Loucy (cell line): ENCODE data around the gene PAK5.

Experiments
- H2AFZ ChIP-seq: fragments of 200-600 bp; sonication (generic); 2 replicates; pipeline ENCODE4 v1.6.0; 2016; ENCODE audit warnings: antibody characterized with exemption, mild to moderate bottlenecking, low read length, moderate library complexity
- H3F3A ChIP-seq: fragments of 200-600 bp; 2 replicates; pipeline ENCODE4 v1.6.0; 2016; ENCODE audit warnings: antibody characterized with exemption, low read depth, mild to moderate bottlenecking
- H3K27me3 ChIP-seq: fragments of 200-600 bp; sonication (generic); 2 replicates; pipeline ENCODE4 v1.6.1; 2014; ENCODE audit warnings: low read length, mild to moderate bottlenecking; ENCODE audit not compliant: insufficient read depth, poor library complexity, severe bottlenecking
- H3K36me3 ChIP-seq: fragments of 200-600 bp; sonication (generic); 2 replicates; pipeline ENCODE4 v1.6.1; 2016; ENCODE audit warnings: low read length; ENCODE audit not compliant: insufficient read depth
- H3K4me1 ChIP-seq: fragments of 200-600 bp; sonication (generic); 2 replicates; pipeline ENCODE4 v1.5.1; 2014; ENCODE audit warnings: low read length, mild to moderate bottlenecking; ENCODE audit not compliant: insufficient read depth, poor library complexity, severe bottlenecking
- H3K4me2 ChIP-seq: fragments of 200-600 bp; sonication (generic); 2 replicates; pipeline ENCODE4 v1.6.0; 2014; ENCODE audit warnings: antibody characterized with exemption, low read length, low read depth, mild to moderate bottlenecking; ENCODE audit not compliant: poor library complexity, severe bottlenecking
- H3K4me3 ChIP-seq: fragments of 200-600 bp; sonication (generic); 2 replicates; pipeline ENCODE4 v1.5.1; 2014; ENCODE audit warnings: low read length, mild to moderate bottlenecking, mixed read lengths; ENCODE audit not compliant: poor library complexity, severe bottlenecking
- H3K79me2 ChIP-seq: fragments of 200-600 bp; sonication (generic); 2 replicates; pipeline ENCODE4 v1.6.1; 2014; ENCODE audit warnings: low read length; ENCODE audit not compliant: insufficient read depth
- H3K9ac ChIP-seq: fragments of 200-600 bp; sonication (generic); 2 replicates; pipeline ENCODE4 v1.6.0; 2014; ENCODE audit warnings: mild to moderate bottlenecking, low read depth, low read length, moderate library complexity; ENCODE audit not compliant: poor library complexity, severe bottlenecking
- H3K9me2 ChIP-seq: fragments of 200-600 bp; sonication (generic); replicated peaks from 2 replicates; pipeline ENCODE4 v1.6.1; 2016; ENCODE audit warnings: low read depth, low read length, mixed read lengths
- H3K9me3 ChIP-seq: fragments of 200-600 bp; sonication (generic); 2 replicates; pipeline ENCODE4 v1.6.1; 2014; ENCODE audit warnings: mild to moderate bottlenecking, antibody characterized with exemption, low read length, low read depth; ENCODE audit not compliant: insufficient read depth
- H4K20me1 ChIP-seq: fragments of 200-600 bp; sonication (generic); 2 replicates; pipeline ENCODE4 v1.6.0; 2014; ENCODE audit warnings: antibody characterized with exemption, low read length, mild to moderate bottlenecking; ENCODE audit not compliant: insufficient read depth, poor library complexity, severe bottlenecking
- EZH2phosphoT487 ChIP-seq: fragments of 200-600 bp; IDR thresholded peaks from 2 replicates; pipeline ENCODE4 v1.6.1; 2018; ENCODE audit warnings: antibody characterized with exemption, mild to moderate bottlenecking, moderate library complexity, borderline replicate concordance
- TF ChIP-seq, protein P1 (sequence below): fragments of 200-600 bp; sonication (generic); conservative IDR thresholded peaks from 2 replicates; pipeline ENCODE4 v1.5.1; 2014; ENCODE audit warnings: mild to moderate bottlenecking, antibody characterized with exemption, low read length

PAK5 gene

DNA sequence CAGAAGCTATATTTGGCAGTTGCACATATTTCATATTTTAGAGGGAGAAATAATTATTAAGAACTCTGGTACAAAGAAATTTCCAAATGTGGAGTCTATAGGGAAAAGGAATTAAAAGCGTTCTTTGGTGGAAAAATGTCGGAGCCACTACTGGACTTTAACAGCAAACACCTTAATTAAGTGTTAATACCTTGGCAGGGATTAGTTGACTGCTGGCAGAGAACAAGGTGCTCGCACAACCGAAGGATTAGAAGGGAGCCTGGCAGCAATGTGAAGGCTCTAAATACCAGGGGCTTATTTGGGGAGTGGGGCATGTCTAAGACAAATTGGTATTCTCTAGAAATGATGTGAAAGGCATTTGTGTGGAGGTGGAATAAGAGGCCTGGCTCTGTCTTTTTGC, 98.9 kb downstream of the PAK5 start:
- no peak for TF ChIP-seq EZH2phosphoT487
- TF ChIP-seq, protein P1, sequence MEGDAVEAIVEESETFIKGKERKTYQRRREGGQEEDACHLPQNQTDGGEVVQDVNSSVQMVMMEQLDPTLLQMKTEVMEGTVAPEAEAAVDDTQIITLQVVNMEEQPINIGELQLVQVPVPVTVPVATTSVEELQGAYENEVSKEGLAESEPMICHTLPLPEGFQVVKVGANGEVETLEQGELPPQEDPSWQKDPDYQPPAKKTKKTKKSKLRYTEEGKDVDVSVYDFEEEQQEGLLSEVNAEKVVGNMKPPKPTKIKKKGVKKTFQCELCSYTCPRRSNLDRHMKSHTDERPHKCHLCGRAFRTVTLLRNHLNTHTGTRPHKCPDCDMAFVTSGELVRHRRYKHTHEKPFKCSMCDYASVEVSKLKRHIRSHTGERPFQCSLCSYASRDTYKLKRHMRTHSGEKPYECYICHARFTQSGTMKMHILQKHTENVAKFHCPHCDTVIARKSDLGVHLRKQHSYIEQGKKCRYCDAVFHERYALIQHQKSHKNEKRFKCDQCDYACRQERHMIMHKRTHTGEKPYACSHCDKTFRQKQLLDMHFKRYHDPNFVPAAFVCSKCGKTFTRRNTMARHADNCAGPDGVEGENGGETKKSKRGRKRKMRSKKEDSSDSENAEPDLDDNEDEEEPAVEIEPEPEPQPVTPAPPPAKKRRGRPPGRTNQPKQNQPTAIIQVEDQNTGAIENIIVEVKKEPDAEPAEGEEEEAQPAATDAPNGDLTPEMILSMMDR = no peak
- H3K4me3 ChIP-seq = no peak overlapping the region
- no peak overlapping the region for H3K9ac ChIP-seq

DNA sequence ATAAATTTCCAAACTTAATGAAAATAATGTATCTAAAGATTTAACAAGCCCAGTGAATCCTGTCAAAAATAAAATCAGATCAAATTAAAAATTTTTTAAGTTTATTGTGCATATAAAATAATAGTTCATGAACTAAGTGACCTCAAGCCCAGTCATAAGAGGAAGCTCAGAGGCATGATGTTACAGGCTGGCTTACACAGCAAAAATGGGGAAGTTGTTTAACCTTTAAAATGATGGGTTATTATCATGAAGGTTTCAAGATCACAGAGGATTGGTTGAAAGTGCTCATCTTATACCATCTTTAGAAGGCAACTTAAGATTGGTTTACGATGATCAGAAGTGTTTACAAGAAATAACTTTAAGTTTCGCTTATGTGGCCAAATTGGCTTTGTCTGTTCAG, 102.5 kb downstream of the PAK5 start:
- no peak for TF ChIP-seq EZH2phosphoT487
- TF ChIP-seq, protein P1 = no peak
- Histone ChIP-seq H3K27me3 (no peaks in the 10 kb centered on the region), H2AFZ (no peak overlapping the region), H3F3A (no peaks in the 10 kb centered on the region), H3K36me3 (no peaks in the 10 kb centered on the region), H3K79me2 (no peaks in the 10 kb centered on the region), H3K9me2 (no peaks in the 10 kb centered on the region), H3K4me3 (no peak overlapping the region), H3K9ac (no peak overlapping the region), H3K4me1 (no peaks in the 10 kb centered on the region), H3K9me3 (no peaks in the 10 kb centered on the region), H4K20me1 (no peaks in the 10 kb centered on the region), H3K4me2 (no peak overlapping the region)

More for the DNA sequence above, 98.9 kb downstream of the PAK5 start:
- no peaks in the 10 kb centered on the region for H4K20me1 ChIP-seq
- H3K79me2 ChIP-seq = no peaks in the 10 kb centered on the region
- H2AFZ ChIP-seq = no peak overlapping the region
- no peaks in the 10 kb centered on the region for H3K9me2 ChIP-seq
- no peaks in the 10 kb centered on the region for H3K27me3 ChIP-seq
- H3K4me2 ChIP-seq = no peak overlapping the region
- H3K9me3 ChIP-seq = no peaks in the 10 kb centered on the region
- H3K36me3 ChIP-seq = no peaks in the 10 kb centered on the region
- H3F3A ChIP-seq = no peaks in the 10 kb centered on the region
- H3K4me1 ChIP-seq = no peaks in the 10 kb centered on the region

- H3K9ac ChIP-seq = no peak overlapping the region
- no peak overlapping the region for H3K4me2 ChIP-seq
- TF ChIP-seq, protein P1 = no peak
- no peak for TF ChIP-seq EZH2phosphoT487
- H3K36me3 ChIP-seq = no peaks in the 10 kb centered on the region
- no peaks in the 10 kb centered on the region for H3F3A ChIP-seq
- no peaks in the 10 kb centered on the region for H3K9me3 ChIP-seq
- H3K79me2 ChIP-seq = no peaks in the 10 kb centered on the region
- no peaks in the 10 kb centered on the region for H3K4me1 ChIP-seq
- no peaks in the 10 kb centered on the region for H3K27me3 ChIP-seq
- no peak overlapping the region for H2AFZ ChIP-seq
- H4K20me1 ChIP-seq = no peaks in the 10 kb centered on the region
- H3K4me3 ChIP-seq = no peak overlapping the region
- no peaks in the 10 kb centered on the region for H3K9me2 ChIP-seq
Observed at GRCh38 chr20:9723501-9724202, 115.2 kb downstream of the PAK5 start.
